BLaER1 (cell line): ENCODE results near the gene SLC25A44.

Experiments used
- H3K27ac ChIP-seq: shearing (Covaris generic); formaldehyde crosslinking; 2 replicates; pipeline ENCODE4 v1.8.1; 2022
- H3K27me3 ChIP-seq: shearing (Covaris generic); formaldehyde crosslinking; 2 replicates; pipeline ENCODE4 v1.8.1; 2022
- H3K36me3 ChIP-seq: shearing (Covaris generic); formaldehyde crosslinking; 2 replicates; pipeline ENCODE4 v1.8.1; 2022
- H3K4me1 ChIP-seq: shearing (Covaris generic); formaldehyde crosslinking; 2 replicates; pipeline ENCODE4 v1.8.1; 2022
- H3K4me2 ChIP-seq: shearing (Covaris generic); formaldehyde crosslinking; 2 replicates; pipeline ENCODE4 v1.8.1; 2022
- H3K4me3 ChIP-seq: shearing (Covaris generic); formaldehyde crosslinking; 2 replicates; pipeline ENCODE4 v1.8.1; 2022
- H3K9ac ChIP-seq: shearing (Covaris generic); formaldehyde crosslinking; 2 replicates; pipeline ENCODE4 v1.8.1; 2022
- H3K9me3 ChIP-seq: shearing (Covaris generic); formaldehyde crosslinking; 2 replicates; pipeline ENCODE4 v1.8.1; 2022
- H4K20me1 ChIP-seq: shearing (Covaris generic); formaldehyde crosslinking; 2 replicates; pipeline ENCODE4 v1.8.1; 2022
- Cebpa-rat ChIP-seq: shearing (Covaris generic); IDR thresholded peaks from 2 replicates; pipeline ENCODE4 v1.8.1; 2022

Gene SLC25A44

GRCh38 chr1:156151093-156151688 lies 42.7 kb upstream of the SLC25A44 start:
- Histone ChIP-seq H3K9me3 (no peaks in the 10 kb centered on the region), H3K4me2 (peak overlapping the region; percentile 53), H3K36me3 (no peaks in the 10 kb centered on the region), H3K4me1 (peaks cover 98% of the 10 kb centered on the region), H4K20me1 (no peaks in the 10 kb centered on the region), H3K9ac (0 out of 2 replicates have a peak overlapping the region, but pooled peaks have one; percentile 3), H3K27me3 (no peaks in the 10 kb centered on the region), H3K4me3 (no peak overlapping the region), H3K27ac (peak overlapping the region; percentile 37; the same call in 1 of the 2 replicates)
- no peak for TF ChIP-seq Cebpa-rat

GRCh38 chr1:156152628-156153027 lies 41.3 kb upstream of the SLC25A44 start:
- H3K4me2 ChIP-seq: peak overlapping the region; percentile 86

GRCh38 chr1:156153362-156153761 lies 40.5 kb upstream of the SLC25A44 start, which contains the start of gene SEMA4A:
TSS of gene SEMA4A (plus strand) at chr1:156153585. CDS start at chr1:156154579, 994 bp downstream.
- H3K27ac ChIP-seq: peak within 1 kb of the TSS; percentile 77

More at GRCh38 chr1:156152628-156153027, 41.3 kb upstream of the SLC25A44 start:
- Histone ChIP-seq H3K9me3 (no peaks in the 10 kb centered on the region), H3K4me3 (no peak overlapping the region), H3K27ac (no peak overlapping the region), H3K27me3 (no peaks in the 10 kb centered on the region), H3K4me1 (peaks cover 98% of the 10 kb centered on the region), H4K20me1 (no peaks in the 10 kb centered on the region), H3K9ac (no peak overlapping the region), H3K36me3 (no peaks in the 10 kb centered on the region)
- no peak for TF ChIP-seq Cebpa-rat

GRCh38 chr1:156154317-156154749 lies 39.6 kb upstream of the SLC25A44 start:
- Histone ChIP-seq H4K20me1 (no peaks in the 10 kb centered on the region), H3K36me3 (no peaks in the 10 kb centered on the region), H3K27me3 (no peaks in the 10 kb centered on the region), H3K4me2 (peak overlapping the region; percentile 86), H3K4me1 (peaks cover 94% of the 10 kb centered on the region), H3K4me3 (peak overlapping the region; percentile 62), H3K9me3 (no peaks in the 10 kb centered on the region), H3K9ac (peak overlapping the region; percentile 68), H3K27ac (peak overlapping the region; percentile 77)
- peak; percentile 80; the same call in 1 of the 2 replicates for TF ChIP-seq Cebpa-rat

More at GRCh38 chr1:156153362-156153761, 40.5 kb upstream of the SLC25A44 start, which contains the start of gene SEMA4A:
- Histone ChIP-seq H3K27me3 (no peaks in the 10 kb centered on the region), H3K4me1 (peaks cover 98% of the 10 kb centered on the region), H3K4me2 (peak within 1 kb of the TSS; percentile 86), H4K20me1 (no peaks in the 10 kb centered on the region), H3K4me3 (peak within 1 kb of the TSS; percentile 62), H3K36me3 (no peaks in the 10 kb centered on the region), H3K9ac (peak within 1 kb of the TSS; percentile 68), H3K9me3 (no peaks in the 10 kb centered on the region)
- no peak for TF ChIP-seq Cebpa-rat

GRCh38 chr1:156155756-156156510 lies 38.0 kb upstream of the SLC25A44 start:
- Histone ChIP-seq H3K4me2 (peak overlapping the region; percentile 86), H3K27ac (peak overlapping the region; percentile 77), H3K27me3 (0 out of 2 replicates have a peak, but pooled peaks cover 5% of the 10 kb centered on the region), H3K36me3 (no peaks in the 10 kb centered on the region), H3K4me3 (peak overlapping the region; percentile 62), H3K9me3 (no peaks in the 10 kb centered on the region), H4K20me1 (no peaks in the 10 kb centered on the region), H3K4me1 (peaks cover 88% of the 10 kb centered on the region), H3K9ac (peak overlapping the region; percentile 68)
- TF ChIP-seq Cebpa-rat: no peak

- Histone ChIP-seq H3K4me2 (peak overlapping the region; percentile 86), H3K9ac (no peak overlapping the region), H3K36me3 (no peaks in the 10 kb centered on the region; the same call in 1 of the 2 replicates), H4K20me1 (no peaks in the 10 kb centered on the region), H3K27me3 (0 out of 2 replicates have a peak, but pooled peaks cover 5% of the 10 kb centered on the region), H3K9me3 (no peaks in the 10 kb centered on the region), H3K4me1 (peaks cover 81% of the 10 kb centered on the region), H3K27ac (no peak overlapping the region), H3K4me3 (no peak overlapping the region)
- TF ChIP-seq Cebpa-rat: no peak
Observed at GRCh38 chr1:156157506-156157905, 36.4 kb upstream of the SLC25A44 start.

- H3K4me2 ChIP-seq: peak overlapping the region; percentile 86
- H4K20me1 ChIP-seq: no peaks in the 10 kb centered on the region
- no peak overlapping the region for H3K4me3 ChIP-seq
- 0 out of 2 replicates have a peak, but pooled peaks cover 5% of the 10 kb centered on the region for H3K27me3 ChIP-seq
- H3K9ac ChIP-seq: no peak overlapping the region
- no peaks in the 10 kb centered on the region; the same call in 1 of the 2 replicates for H3K36me3 ChIP-seq
- H3K9me3 ChIP-seq: no peaks in the 10 kb centered on the region
- H3K4me1 ChIP-seq: peaks cover 76% of the 10 kb centered on the region
- no peak overlapping the region for H3K27ac ChIP-seq
- TF ChIP-seq Cebpa-rat: no peak
Observed at GRCh38 chr1:156157966-156158365, 35.9 kb upstream of the SLC25A44 start.

GRCh38 chr1:156160000-156160742 lies 33.7 kb upstream of the SLC25A44 start:
- H3K9ac ChIP-seq: 0 out of 2 replicates have a peak overlapping the region, but pooled peaks have one; percentile 31
- H3K27ac ChIP-seq: no peak overlapping the region
- TF ChIP-seq Cebpa-rat: no peak
- no peaks in the 10 kb centered on the region for H4K20me1 ChIP-seq
- peaks cover 54% of the 10 kb centered on the region for H3K4me1 ChIP-seq
- peaks cover 9% of the 10 kb centered on the region; the same call in 1 of the 2 replicates for H3K36me3 ChIP-seq
- peak overlapping the region; percentile 72 for H3K4me2 ChIP-seq
- peaks cover 9% of the 10 kb centered on the region; the same call in 1 of the 2 replicates for H3K9me3 ChIP-seq
- 0 out of 2 replicates have a peak, but pooled peaks cover 5% of the 10 kb centered on the region for H3K27me3 ChIP-seq
- peak overlapping the region; percentile 45 for H3K4me3 ChIP-seq

GRCh38 chr1:156160743-156161171 lies 33.1 kb upstream of the SLC25A44 start:
- Histone ChIP-seq H3K9ac (0 out of 2 replicates have a peak overlapping the region, but pooled peaks have one; percentile 31), H3K27me3 (0 out of 2 replicates have a peak, but pooled peaks cover 5% of the 10 kb centered on the region), H3K9me3 (peaks cover 13% of the 10 kb centered on the region; the same call in 1 of the 2 replicates), H3K4me3 (peak overlapping the region; percentile 45), H3K27ac (no peak overlapping the region), H3K36me3 (peaks cover 15% of the 10 kb centered on the region; the same call in 1 of the 2 replicates), H4K20me1 (no peaks in the 10 kb centered on the region), H3K4me1 (peaks cover 48% of the 10 kb centered on the region), H3K4me2 (peak overlapping the region; percentile 72)
- no peak for TF ChIP-seq Cebpa-rat
